ENCODE measurements around the gene ARHGAP20. TPM values are rescaled to one million over a fixed set of nuclear protein-coding genes. Genes with fewer than 3 reads are reported as not detected.

Gene ARHGAP20
- total and polyA plus RNA-seq, 9 of the 15 experiments (the other 6 are each of a cell fraction or from before 2014, with no cell fraction given), result 0.07 TPM; not detected in 8

DNA sequence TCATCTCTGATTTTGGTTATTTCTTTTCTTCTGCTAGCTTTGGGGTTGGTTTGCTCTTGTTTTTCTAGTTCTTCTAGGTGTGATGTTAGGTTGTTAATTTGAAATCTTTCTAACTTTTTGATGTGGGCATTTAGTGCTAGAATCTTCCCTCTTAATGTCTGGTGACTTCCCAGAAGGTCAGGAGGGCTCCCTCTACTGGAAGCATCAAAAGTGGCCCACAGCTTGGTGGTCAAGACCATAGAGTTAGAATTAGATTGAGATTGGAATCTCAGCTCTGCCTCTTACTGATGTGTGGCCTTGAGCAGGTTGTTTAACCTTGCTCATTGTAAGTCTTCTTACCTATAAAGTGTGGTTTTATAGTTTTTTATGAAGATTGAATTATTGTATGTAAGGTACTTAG lies 183.2 kb downstream of the ARHGAP20 start:
- H3K27ac ChIP-seq (ENCODE audit: extremely low read depth, low read depth, low read length), result no peak overlapping the region
- no peak overlapping the region for H3K4me3 ChIP-seq
- no peak overlapping the region for H3K9ac ChIP-seq (ENCODE audit: insufficient read depth in 1 of 2, low read depth in 2 of 2, low read length in 2 of 2)
- H2AFZ ChIP-seq (ENCODE audit: low read depth, low read length), result no peak overlapping the region
- no peaks in the 10 kb centered on the region for H3K9me1 ChIP-seq (ENCODE audit: control insufficient read depth, insufficient read depth, low read length)
- no peak overlapping the region for H3K4me2 ChIP-seq (ENCODE audit: insufficient read depth, low read length)
- ChIA-PET CTCF (ENCODE audit: low intra/inter-chr PET ratio) (interaction anchor here (1.1 kb wide), 1 partner anchor 66 kb away, joined by 3 read pairs; no protein-coding TSS in a partner anchor), POLR2A (no interaction called here)
- intact Hi-C loops (cut with micrococcal nuclease), result loop anchor here (10.0 kb wide), 1 partner anchor 324 kb away; no protein-coding TSS in a partner anchor
- BruUV-seq (replicated peaks), result no TSS peak
- no peaks in the 10 kb centered on the region for H3K27me3 ChIP-seq (ENCODE audit: control insufficient read depth in 2 of 2, insufficient read depth in 2 of 2, low read length in 2 of 2)
- ATAC-seq (peak; percentile 71; the same call in 2 of the 3 replicates), FAIRE-seq (peak; percentile 69), DNase-seq (ENCODE audit: extremely low read depth in 1 of 4, low spot score in 3 of 4) (peak in 3 of 4 experiments; percentile 23 to 45 (median 28))
- H3K36me3 ChIP-seq (ENCODE audit: control insufficient read depth, insufficient read depth, low read length), result no peaks in the 10 kb centered on the region
- H3K79me2 ChIP-seq (ENCODE audit: control insufficient read depth, insufficient read depth, low read length), result no peaks in the 10 kb centered on the region
- in situ Hi-C loops (cut with MboI), result no loop called here
- H3K9me3 ChIP-seq (replicated peaks; ENCODE audit: control insufficient read depth, insufficient read depth, low read depth, low read length), result no peaks in the 10 kb centered on the region
- H3K4me1 ChIP-seq (replicated peaks in 1 of 2; ENCODE audit: control insufficient read depth in 2 of 2, insufficient read depth in 2 of 2, low read length in 2 of 2), result no peaks in the 10 kb centered on the region
- TF ChIP-seq RAD21 (CRISPR knock-in tag; conservative IDR thresholded peaks at IDR 0.05 in 1 of 2, IDR thresholded peaks at IDR 0.05 in 1 of 2) (peak in 1 of 2 experiments; percentile 38; a peak in 2 of 4 replicates), SMC3 (conservative IDR thresholded peaks at IDR 0.05; ENCODE audit: insufficient read depth, low read depth, low read length) (0 out of 2 replicates have a peak, but pooled peaks have one; percentile 32), ZNF57 (CRISPR knock-in tag; IDR thresholded peaks at IDR 0.05) (no peak)
- TF ChIP-seq, protein P1, sequence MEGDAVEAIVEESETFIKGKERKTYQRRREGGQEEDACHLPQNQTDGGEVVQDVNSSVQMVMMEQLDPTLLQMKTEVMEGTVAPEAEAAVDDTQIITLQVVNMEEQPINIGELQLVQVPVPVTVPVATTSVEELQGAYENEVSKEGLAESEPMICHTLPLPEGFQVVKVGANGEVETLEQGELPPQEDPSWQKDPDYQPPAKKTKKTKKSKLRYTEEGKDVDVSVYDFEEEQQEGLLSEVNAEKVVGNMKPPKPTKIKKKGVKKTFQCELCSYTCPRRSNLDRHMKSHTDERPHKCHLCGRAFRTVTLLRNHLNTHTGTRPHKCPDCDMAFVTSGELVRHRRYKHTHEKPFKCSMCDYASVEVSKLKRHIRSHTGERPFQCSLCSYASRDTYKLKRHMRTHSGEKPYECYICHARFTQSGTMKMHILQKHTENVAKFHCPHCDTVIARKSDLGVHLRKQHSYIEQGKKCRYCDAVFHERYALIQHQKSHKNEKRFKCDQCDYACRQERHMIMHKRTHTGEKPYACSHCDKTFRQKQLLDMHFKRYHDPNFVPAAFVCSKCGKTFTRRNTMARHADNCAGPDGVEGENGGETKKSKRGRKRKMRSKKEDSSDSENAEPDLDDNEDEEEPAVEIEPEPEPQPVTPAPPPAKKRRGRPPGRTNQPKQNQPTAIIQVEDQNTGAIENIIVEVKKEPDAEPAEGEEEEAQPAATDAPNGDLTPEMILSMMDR (IDR thresholded peaks at IDR 0.05 in 2 of 3, conservative IDR thresholded peaks at IDR 0.05 in 1 of 3; ENCODE audit: insufficient read depth in 2 of 3, low read depth in 1 of 3, low read length in 3 of 3), result peak; percentile 35 to 48 (median 39); a peak in 5 of 6 replicates
- H4K20me1 ChIP-seq (replicated peaks; ENCODE audit: control insufficient read depth, insufficient read depth, low read length), result no peaks in the 10 kb centered on the region
